Placental pericyte (primary cell): ENCODE data around the gene WSCD1. TPM values are rescaled to one million over a fixed set of nuclear protein-coding genes. Genes with fewer than 3 reads are reported as not detected.

Source experiments
- total RNA-seq: library from RNA; depleted of rRNA; stranded (reverse); fragments of >200 nt; gene quantifications from 2 replicates; pipeline ENCODE4 v1.2.3, GENCODE V29; 2012

WSCD1 gene
- 0.14 and 1.8 TPM in 2 replicates for total RNA-seq

GRCh38 chr17:6069539-6070429 is at the start of gene WSCD1:
Gene WSCD1, plus strand, starts transcription at chr17:6070379. Its CDS starts 10,280 bp downstream, at chr17:6080659.

